ENCODE measurements around the gene SPDYE17.
"Not testable (repeated sequence)": the region's sequence is repeated elsewhere in the genome, so short reads cannot be mapped to it uniquely, and the experiment has no call there.

DNA sequence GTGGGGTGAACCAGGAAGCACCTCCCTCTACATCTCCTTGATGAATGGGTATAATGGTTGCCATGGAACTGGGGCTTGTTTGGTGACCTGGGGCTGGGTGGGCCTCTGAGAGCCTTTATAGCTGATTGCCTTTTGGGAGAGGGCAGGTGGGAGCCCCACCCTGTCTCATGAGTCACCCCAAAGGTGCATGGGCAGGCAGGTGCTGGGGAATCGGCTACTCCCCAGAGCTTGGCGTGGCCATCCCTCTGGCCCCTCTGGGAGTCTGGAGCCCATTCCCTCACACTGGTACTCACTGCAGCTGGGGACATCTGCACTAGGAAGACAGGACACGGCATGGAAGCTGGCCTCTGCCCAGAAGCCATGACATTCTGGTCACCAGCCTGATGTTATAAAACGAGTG lies 30.4 kb upstream of the SPDYE17 start, which contains the start of gene SPDYE18:
- not testable (repeated sequence) for TF ChIP-seq POLR2AphosphoS5 (IDR thresholded peaks at IDR 0.05; ENCODE audit: low read depth)
- TF ChIP-seq, protein P1, sequence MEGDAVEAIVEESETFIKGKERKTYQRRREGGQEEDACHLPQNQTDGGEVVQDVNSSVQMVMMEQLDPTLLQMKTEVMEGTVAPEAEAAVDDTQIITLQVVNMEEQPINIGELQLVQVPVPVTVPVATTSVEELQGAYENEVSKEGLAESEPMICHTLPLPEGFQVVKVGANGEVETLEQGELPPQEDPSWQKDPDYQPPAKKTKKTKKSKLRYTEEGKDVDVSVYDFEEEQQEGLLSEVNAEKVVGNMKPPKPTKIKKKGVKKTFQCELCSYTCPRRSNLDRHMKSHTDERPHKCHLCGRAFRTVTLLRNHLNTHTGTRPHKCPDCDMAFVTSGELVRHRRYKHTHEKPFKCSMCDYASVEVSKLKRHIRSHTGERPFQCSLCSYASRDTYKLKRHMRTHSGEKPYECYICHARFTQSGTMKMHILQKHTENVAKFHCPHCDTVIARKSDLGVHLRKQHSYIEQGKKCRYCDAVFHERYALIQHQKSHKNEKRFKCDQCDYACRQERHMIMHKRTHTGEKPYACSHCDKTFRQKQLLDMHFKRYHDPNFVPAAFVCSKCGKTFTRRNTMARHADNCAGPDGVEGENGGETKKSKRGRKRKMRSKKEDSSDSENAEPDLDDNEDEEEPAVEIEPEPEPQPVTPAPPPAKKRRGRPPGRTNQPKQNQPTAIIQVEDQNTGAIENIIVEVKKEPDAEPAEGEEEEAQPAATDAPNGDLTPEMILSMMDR (IDR thresholded peaks at IDR 0.05; ENCODE audit: insufficient read depth, low read length): not testable (repeated sequence)

All from HL-60 (cell line).